SU-DHL-6 (cell line): ENCODE measurements around the gene ANKFY1.

Experiments
- CTCF ChIP-seq: fragments of 200-600 bp; sonication (generic); IDR thresholded peaks from one replicate; pipeline ENCODE4 v1.5.1; 2017; ENCODE audit warnings: antibody characterized with exemption, mild to moderate bottlenecking, low read length, moderate library complexity; ENCODE audit not compliant: insufficient read depth, poor library complexity, severe bottlenecking
- EZH2phosphoT487 ChIP-seq: fragments of 200-600 bp; sonication (generic), shearing (Covaris generic); conservative IDR thresholded peaks from 2 replicates; pipeline ENCODE4 v1.6.1; 2018; ENCODE audit warnings: mild to moderate bottlenecking, antibody characterized with exemption, low read length, moderate library complexity, mixed read lengths

GRCh38 chr17:4180791-4181190 lies 83.0 kb downstream of the ANKFY1 start:
- no peak for TF ChIP-seq CTCF
- TF ChIP-seq EZH2phosphoT487: no peak
